Stimulated activated effector memory CD8-positive, alpha-beta T cell treated with anti-CD3 and anti-CD28 coated beads, Interleukin-12 subunit alpha, Interleukin-12 subunit beta, amount 100 ng/mL, for 72 hours (primary cell): ENCODE results near the gene UBA6.
"Not testable (repeated sequence)": the region's sequence is repeated elsewhere in the genome, so short reads cannot be mapped to it uniquely, and the experiment has no call there.

Experiments
- ATAC-seq: fragments of 150-1000 bp; cut with Tn5 transposase; 2 replicates; pipeline ENCODE4 v1.10.0; 2021
- DNase-seq, 2 donors: peaks; one replicate each; pipeline ENCODE4 v3.0.0; 2021 to 2022; ENCODE audit warnings: low spot score in 2 of 2
- H3K27ac Mint-ChIP-seq: one replicate; pipeline ENCODE4 v1.8.0; 2022; ENCODE audit warnings: mild to moderate bottlenecking, mixed read lengths
- H3K36me3 Mint-ChIP-seq: one replicate; pipeline ENCODE4 v1.8.0; 2022; ENCODE audit warnings: mild to moderate bottlenecking, mixed read lengths
- H3K4me1 Mint-ChIP-seq: one replicate; pipeline ENCODE4 v1.8.0; 2022; ENCODE audit warnings: mixed read lengths
- H3K4me3 Mint-ChIP-seq: one replicate; pipeline ENCODE4 v1.8.0; 2022; ENCODE audit warnings: mild to moderate bottlenecking, mixed read lengths
- H3K9me3 Mint-ChIP-seq: one replicate; pipeline ENCODE4 v1.8.0; 2022; ENCODE audit warnings: mixed read lengths

The UBA6 gene

GRCh38 chr4:67659065-67659464 is 41.9 kb downstream of the UBA6 start:
- ATAC-seq = peak; percentile 40
- H3K36me3 Mint-ChIP-seq = peaks cover 91% of the 10 kb centered on the region

GRCh38 chr4:67658302-67658701 is 42.7 kb downstream of the UBA6 start:
- H3K36me3 Mint-ChIP-seq = peaks cover 91% of the 10 kb centered on the region
- peak; percentile 84 for ATAC-seq
- no peak for DNase-seq
- peaks cover 32% of the 10 kb centered on the region for H3K4me1 Mint-ChIP-seq
- H3K9me3 Mint-ChIP-seq = peaks cover 8% of the 10 kb centered on the region
- H3K27ac Mint-ChIP-seq = peak overlapping the region; percentile 44
- no peak overlapping the region for H3K4me3 Mint-ChIP-seq

More at GRCh38 chr4:67659065-67659464, 41.9 kb downstream of the UBA6 start:
- H3K4me1 Mint-ChIP-seq = peaks cover 26% of the 10 kb centered on the region
- H3K4me3 Mint-ChIP-seq = no peak overlapping the region
- no peak for DNase-seq
- H3K9me3 Mint-ChIP-seq = peaks cover 3% of the 10 kb centered on the region
- H3K27ac Mint-ChIP-seq = no peak overlapping the region

- H3K36me3 Mint-ChIP-seq = peaks cover 78% of the 10 kb centered on the region
- no peak for ATAC-seq
- DNase-seq = no peak
- H3K9me3 Mint-ChIP-seq = peaks cover 5% of the 10 kb centered on the region
- H3K4me3 Mint-ChIP-seq = no peak overlapping the region
- peaks cover 13% of the 10 kb centered on the region for H3K4me1 Mint-ChIP-seq
- H3K27ac Mint-ChIP-seq = no peak overlapping the region
Measured at GRCh38 chr4:67651536-67651935, 49.4 kb downstream of the UBA6 start.

- no peak overlapping the region for H3K27ac Mint-ChIP-seq
- DNase-seq (no peak), ATAC-seq (no peak)
- peaks cover 82% of the 10 kb centered on the region for H3K36me3 Mint-ChIP-seq
- no peak overlapping the region for H3K4me3 Mint-ChIP-seq
- no peaks in the 10 kb centered on the region for H3K9me3 Mint-ChIP-seq
- H3K4me1 Mint-ChIP-seq = no peaks in the 10 kb centered on the region
Measured at GRCh38 chr4:67638136-67638535, 62.8 kb downstream of the UBA6 start.

DNA sequence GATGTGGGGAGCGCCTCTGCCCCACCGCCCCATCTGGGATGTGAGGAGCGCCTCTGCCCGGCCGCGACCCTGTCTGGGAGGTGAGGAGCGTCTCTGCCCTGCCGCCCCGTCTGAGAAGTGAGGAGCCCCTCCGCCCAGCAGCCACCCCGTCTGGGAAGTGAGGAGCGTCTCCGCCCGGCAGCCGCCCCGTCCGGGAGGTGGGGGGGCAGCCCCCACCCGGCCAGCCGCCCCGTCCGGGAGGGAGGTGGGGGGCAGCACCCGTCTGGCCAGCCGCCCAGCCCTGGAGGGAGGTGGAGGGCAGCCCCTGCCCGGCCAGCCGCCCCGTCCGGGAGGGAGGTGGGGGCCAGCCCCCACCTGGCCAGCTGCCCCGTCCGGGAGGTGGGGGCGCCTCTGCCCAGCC is 64.0 kb downstream of the UBA6 start:
- not testable (repeated sequence) for ATAC-seq, H3K27ac Mint-ChIP-seq, H3K4me1 Mint-ChIP-seq, DNase-seq, H3K9me3 Mint-ChIP-seq, H3K4me3 Mint-ChIP-seq
- peaks cover 86% of the 10 kb centered on the region for H3K36me3 Mint-ChIP-seq

DNA sequence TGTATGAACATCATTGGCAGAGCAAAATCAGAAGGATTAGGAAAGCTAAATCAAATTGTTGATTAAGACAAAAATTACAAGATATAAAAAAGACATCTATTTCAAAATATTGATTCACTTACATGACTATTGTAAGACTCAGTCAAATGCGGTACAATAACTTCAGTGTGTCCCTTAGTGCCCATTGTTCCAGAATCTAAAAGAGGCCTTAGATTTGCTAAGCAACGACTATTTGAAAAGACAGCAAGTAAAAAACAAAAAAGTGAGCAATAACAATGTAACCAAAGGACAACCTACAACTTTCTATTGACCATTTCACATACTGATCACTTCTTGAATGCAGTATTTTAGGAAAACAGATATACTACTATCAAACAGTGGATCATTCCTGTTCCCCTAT is 65.6 kb downstream of the UBA6 start:
- ATAC-seq = no peak
- DNase-seq = no peak
- Mint-ChIP-seq H3K9me3 (no peaks in the 10 kb centered on the region), H3K36me3 (peaks cover 88% of the 10 kb centered on the region), H3K4me3 (no peak overlapping the region), H3K27ac (no peak overlapping the region), H3K4me1 (no peaks in the 10 kb centered on the region)

DNA sequence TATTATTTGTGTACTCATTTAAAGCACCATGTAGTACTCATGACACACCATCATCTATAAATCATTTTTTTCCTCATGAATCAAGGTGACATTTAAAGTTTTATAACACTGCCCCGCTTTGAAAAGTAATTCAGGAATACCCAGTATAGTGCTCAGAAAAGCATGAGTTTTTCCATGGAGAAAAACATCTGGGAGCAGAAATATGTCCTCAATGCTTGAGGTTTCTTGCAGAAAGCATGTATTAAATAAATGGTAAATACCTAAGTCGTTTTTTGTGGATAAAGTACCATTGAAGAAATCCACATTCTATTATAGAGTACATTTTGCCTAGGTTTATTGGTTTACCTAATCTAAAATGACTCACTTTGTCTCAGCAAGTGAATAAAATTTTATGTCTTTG is 66.2 kb downstream of the UBA6 start:
- no peaks in the 10 kb centered on the region for H3K4me1 Mint-ChIP-seq
- no peak overlapping the region for H3K27ac Mint-ChIP-seq
- DNase-seq (no peak), ATAC-seq (no peak)
- no peaks in the 10 kb centered on the region for H3K9me3 Mint-ChIP-seq
- no peak overlapping the region for H3K4me3 Mint-ChIP-seq
- peaks cover 88% of the 10 kb centered on the region for H3K36me3 Mint-ChIP-seq

- H3K4me1 Mint-ChIP-seq = no peaks in the 10 kb centered on the region
- peaks cover 89% of the 10 kb centered on the region for H3K36me3 Mint-ChIP-seq
- H3K9me3 Mint-ChIP-seq = no peaks in the 10 kb centered on the region
- ATAC-seq (no peak), DNase-seq (no peak)
- no peak overlapping the region for H3K4me3 Mint-ChIP-seq
- H3K27ac Mint-ChIP-seq = no peak overlapping the region
Measured at GRCh38 chr4:67632492-67632891, 68.5 kb downstream of the UBA6 start.

GRCh38 chr4:67624939-67625338 is 76.0 kb downstream of the UBA6 start:
- no peak overlapping the region for H3K27ac Mint-ChIP-seq
- H3K4me3 Mint-ChIP-seq = no peak overlapping the region
- DNase-seq (no peak), ATAC-seq (no peak)
- no peaks in the 10 kb centered on the region for H3K9me3 Mint-ChIP-seq
- H3K4me1 Mint-ChIP-seq = no peaks in the 10 kb centered on the region
- peaks cover 98% of the 10 kb centered on the region for H3K36me3 Mint-ChIP-seq

GRCh38 chr4:67616478-67616877 is 84.5 kb downstream of the UBA6 start:
- ATAC-seq (no peak), DNase-seq (no peak)
- Mint-ChIP-seq H3K36me3 (peaks cover 67% of the 10 kb centered on the region), H3K4me1 (no peaks in the 10 kb centered on the region), H3K9me3 (peaks cover 6% of the 10 kb centered on the region), H3K27ac (no peak overlapping the region), H3K4me3 (no peak overlapping the region)

GRCh38 chr4:67615119-67615518 is 85.8 kb downstream of the UBA6 start:
- no peak for ATAC-seq
- DNase-seq = no peak
- no peak overlapping the region for H3K4me3 Mint-ChIP-seq
- no peaks in the 10 kb centered on the region for H3K4me1 Mint-ChIP-seq
- peaks cover 54% of the 10 kb centered on the region for H3K36me3 Mint-ChIP-seq
- no peak overlapping the region for H3K27ac Mint-ChIP-seq
- H3K9me3 Mint-ChIP-seq = peaks cover 6% of the 10 kb centered on the region

- no peak for DNase-seq
- Mint-ChIP-seq H3K27ac (no peak overlapping the region), H3K4me1 (no peaks in the 10 kb centered on the region), H3K4me3 (no peak overlapping the region), H3K36me3 (peaks cover 44% of the 10 kb centered on the region), H3K9me3 (peaks cover 9% of the 10 kb centered on the region)
- no peak for ATAC-seq
Measured at GRCh38 chr4:67614186-67614585, 86.8 kb downstream of the UBA6 start.

DNA sequence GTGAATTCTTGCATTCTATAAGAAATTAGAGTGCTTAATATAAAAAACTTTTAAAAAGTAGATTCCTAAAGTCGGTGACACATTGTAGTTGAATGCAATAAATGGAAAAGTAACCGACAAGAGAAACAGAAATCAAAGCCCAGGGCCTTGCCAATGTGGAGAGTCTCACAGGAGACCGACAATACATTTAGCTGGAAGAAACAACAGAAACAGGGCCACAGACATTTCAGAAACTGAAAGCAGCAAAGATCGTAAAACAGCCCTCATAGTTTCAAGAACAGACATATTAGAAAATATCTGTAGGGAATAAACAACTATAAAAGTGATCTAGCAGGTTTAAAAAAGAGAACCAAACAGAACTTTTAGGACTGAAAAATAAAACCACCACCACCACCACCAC is 92.9 kb downstream of the UBA6 start:
- Mint-ChIP-seq H3K27ac (no peak overlapping the region), H3K4me1 (no peaks in the 10 kb centered on the region), H3K36me3 (peaks cover 8% of the 10 kb centered on the region), H3K4me3 (no peak overlapping the region), H3K9me3 (peaks cover 6% of the 10 kb centered on the region)
- DNase-seq = no peak
- no peak for ATAC-seq

- Mint-ChIP-seq H3K36me3 (peaks cover 8% of the 10 kb centered on the region), H3K4me3 (no peak overlapping the region), H3K4me1 (no peaks in the 10 kb centered on the region), H3K9me3 (peaks cover 12% of the 10 kb centered on the region), H3K27ac (no peak overlapping the region)
- ATAC-seq (no peak), DNase-seq (no peak)
Measured at GRCh38 chr4:67604749-67605148, 96.2 kb downstream of the UBA6 start.

GRCh38 chr4:67604029-67604381 is 97.0 kb downstream of the UBA6 start:
- no peaks in the 10 kb centered on the region for H3K4me1 Mint-ChIP-seq
- H3K9me3 Mint-ChIP-seq = peaks cover 12% of the 10 kb centered on the region
- peaks cover 8% of the 10 kb centered on the region for H3K36me3 Mint-ChIP-seq
- no peak overlapping the region for H3K4me3 Mint-ChIP-seq
- no peak overlapping the region for H3K27ac Mint-ChIP-seq
- DNase-seq (no peak), ATAC-seq (no peak)

DNA sequence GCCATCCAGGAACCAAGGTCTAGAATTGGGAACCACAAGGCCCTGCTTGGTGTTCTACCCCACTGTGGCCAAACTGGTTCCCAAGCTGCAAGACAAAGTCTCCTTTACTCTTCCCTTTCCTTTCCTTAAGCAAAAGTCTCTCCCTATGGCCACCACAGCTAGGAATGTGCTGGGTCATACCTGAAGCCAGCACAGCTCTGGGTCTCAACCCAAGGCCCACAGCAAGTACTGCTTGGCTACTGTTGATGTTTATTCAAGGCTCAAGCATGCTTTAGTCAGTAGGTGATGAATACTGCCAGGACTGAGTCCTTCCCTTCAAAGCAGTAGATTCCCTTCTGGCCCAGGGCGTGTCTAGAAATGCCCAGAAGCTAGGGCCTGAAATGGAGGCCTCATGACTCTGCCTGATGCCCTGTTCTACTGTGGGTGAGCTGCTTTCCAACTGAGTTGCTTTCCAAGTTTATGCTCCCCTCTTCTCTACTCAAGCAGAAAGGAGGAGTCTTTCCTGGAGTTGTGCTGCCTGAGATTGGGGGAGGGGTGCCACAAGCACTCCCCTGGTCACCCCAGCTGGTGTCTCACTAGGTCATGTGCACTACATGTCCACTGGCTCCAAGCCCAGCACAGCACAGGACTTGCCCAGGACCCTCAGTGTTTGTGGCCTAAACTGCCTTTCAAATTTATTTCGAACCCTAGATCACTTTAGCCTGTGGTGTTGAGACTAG is 97.5 kb downstream of the UBA6 start:
- Mint-ChIP-seq H3K36me3 (peaks cover 4% of the 10 kb centered on the region), H3K9me3 (peaks cover 12% of the 10 kb centered on the region), H3K4me3 (no peak overlapping the region), H3K27ac (no peak overlapping the region), H3K4me1 (no peaks in the 10 kb centered on the region)
- no peak for ATAC-seq
- no peak for DNase-seq

- no peak for ATAC-seq
- Mint-ChIP-seq H3K4me1 (no peaks in the 10 kb centered on the region), H3K27ac (no peak overlapping the region), H3K9me3 (no peaks in the 10 kb centered on the region), H3K4me3 (no peak overlapping the region), H3K36me3 (no peaks in the 10 kb centered on the region)
- no peak for DNase-seq
Measured at GRCh38 chr4:67593741-67594175, 107.2 kb downstream of the UBA6 start.
